HepG2 (cell line): ENCODE data around the gene KIF15. TPM values are rescaled to one million over a fixed set of nuclear protein-coding genes. Genes with fewer than 3 reads are reported as not detected.

Source experiments
- DMAP1 ChIP-seq: IDR thresholded peaks from 2 replicates; pipeline ENCODE4 v1.6.1; 2016
- ETV6 ChIP-seq: sonication (generic); formaldehyde crosslinking; conservative IDR thresholded peaks from 2 replicates; pipeline ENCODE4 v1.4.0; 2020; ENCODE audit warnings: missing genetic modification reagents
- FOXK2 ChIP-seq: fragments of 450-650 bp; IDR thresholded peaks from 2 replicates; pipeline ENCODE4 v1.6.1; 2016
- HNF1A ChIP-seq, 2 experiments: sonication (generic) in 1 of 2; formaldehyde crosslinking in 1 of 2; IDR thresholded peaks; 2 replicates each; pipeline versions ENCODE4 v1.4.0 to v1.6.1; 2016 to 2020; ENCODE audit warnings: borderline replicate concordance in 1 of 2, low read depth in 1 of 2, mild to moderate bottlenecking in 1 of 2, missing genetic modification reagents in 1 of 2
- KDM4B ChIP-seq: sonication (generic); formaldehyde crosslinking; IDR thresholded peaks from 2 replicates; pipeline ENCODE4 v1.4.0; 2020; ENCODE audit warnings: missing genetic modification reagents
- NFE2L2 ChIP-seq: fragments of 150-350 bp; IDR thresholded peaks from 2 replicates; pipeline ENCODE4 v1.6.1; 2014; ENCODE audit warnings: low read length
- ONECUT2 ChIP-seq: sonication (generic); formaldehyde crosslinking; IDR thresholded peaks from 2 replicates; pipeline ENCODE4 v1.4.0; 2020; ENCODE audit warnings: missing genetic modification reagents
- PHB2 ChIP-seq: fragments of 450-650 bp; IDR thresholded peaks from 2 replicates; pipeline ENCODE4 v1.6.1; 2018; ENCODE audit not compliant: partially characterized antibody
- POLR2G ChIP-seq: fragments of 200-400 bp; formaldehyde crosslinking; IDR thresholded peaks from 2 replicates; pipeline ENCODE4 v1.6.1; 2018; ENCODE audit warnings: mild to moderate bottlenecking, low read depth, low read length, moderate library complexity
- RFXAP ChIP-seq: sonication (generic); formaldehyde crosslinking; IDR thresholded peaks from 2 replicates; pipeline ENCODE4 v1.4.0; 2020; ENCODE audit warnings: missing genetic modification reagents, borderline replicate concordance
- SP5 ChIP-seq: IDR thresholded peaks from 2 replicates; pipeline ENCODE4 v1.6.1; 2016; ENCODE audit warnings: low read depth, borderline replicate concordance
- ZBTB20 ChIP-seq: sonication (generic); formaldehyde crosslinking; IDR thresholded peaks from 2 replicates; pipeline ENCODE4 v1.8.1; 2023; ENCODE audit warnings: missing genetic modification reagents, low read depth, mild to moderate bottlenecking, borderline replicate concordance
- ZMAT3 ChIP-seq: sonication (generic); formaldehyde crosslinking; conservative IDR thresholded peaks from 2 replicates; pipeline ENCODE4 v1.7.0; 2021; ENCODE audit warnings: missing genetic modification reagents
- ZNF552 ChIP-seq: sonication (generic); formaldehyde crosslinking; IDR thresholded peaks from 2 replicates; pipeline ENCODE4 v1.9.0; 2022; ENCODE audit warnings: missing genetic modification reagents, mild to moderate bottlenecking, borderline replicate concordance
- ZNF563 ChIP-seq: sonication (generic); formaldehyde crosslinking; IDR thresholded peaks from 2 replicates; pipeline ENCODE4 v1.8.0; 2022; ENCODE audit warnings: mild to moderate bottlenecking, moderate library complexity, missing genetic modification reagents
- ZNF790 ChIP-seq: sonication (generic); formaldehyde crosslinking; IDR thresholded peaks from 2 replicates; pipeline ENCODE4 v1.8.0; 2022; ENCODE audit warnings: missing genetic modification reagents, mild to moderate bottlenecking, borderline replicate concordance
- ZNF792 ChIP-seq: IDR thresholded peaks from 2 replicates; pipeline ENCODE4 v1.6.1; 2016
- polyA plus RNA-seq, 8 experiments: library from polyadenylated mRNA; depleted of rRNA in 3 of 8; stranded (reverse) in 7 of 8; unstranded in 1 of 8; fragments of >200 nt; fragmentation: Illumina TruSeq in 4 of 8; extraction: Trizol in 4 of 8; gene quantifications; 2 replicates each; pipeline versions ENCODE4 v1.2.1 to v1.2.3, GENCODE V29; 2011 to 2016; ENCODE audit warnings: low read depth in 4 of 8, missing spikeins in 1 of 8, mixed read lengths in 1 of 8; ENCODE audit not compliant: insufficient read depth in 1 of 8
- total RNA-seq, 5 experiments: library from RNA; depleted of rRNA; stranded (reverse); fragments of >200 nt; fragmentation: Illumina TruSeq; extraction: Trizol; gene quantifications; 2 replicates each; pipeline ENCODE4 v1.2.3, GENCODE V29; 2016; ENCODE audit warnings: low read depth in 1 of 5
- TF ChIP-seq, protein P1 (sequence below): sonication (generic); formaldehyde crosslinking; IDR thresholded peaks from 2 replicates; pipeline ENCODE4 v1.4.0; 2020; ENCODE audit warnings: mild to moderate bottlenecking, low read depth, missing genetic modification reagents
- TF ChIP-seq, protein P2 (sequence below): sonication (generic); formaldehyde crosslinking; IDR thresholded peaks from 2 replicates; pipeline ENCODE4 v1.4.0; 2020; ENCODE audit warnings: low read depth, mild to moderate bottlenecking, missing genetic modification reagents
- TF ChIP-seq, protein P3 (sequence below): sonication (generic); formaldehyde crosslinking; IDR thresholded peaks from 2 replicates; pipeline ENCODE4 v1.5.1; 2020; ENCODE audit warnings: missing genetic modification reagents, mild to moderate bottlenecking, borderline replicate concordance

KIF15 gene
- total and polyA plus RNA-seq, 2 of the 13 experiments (the other 11 are each of a cell fraction or from before 2014, with no cell fraction given): 4.8 to 33.8 TPM

DNA sequence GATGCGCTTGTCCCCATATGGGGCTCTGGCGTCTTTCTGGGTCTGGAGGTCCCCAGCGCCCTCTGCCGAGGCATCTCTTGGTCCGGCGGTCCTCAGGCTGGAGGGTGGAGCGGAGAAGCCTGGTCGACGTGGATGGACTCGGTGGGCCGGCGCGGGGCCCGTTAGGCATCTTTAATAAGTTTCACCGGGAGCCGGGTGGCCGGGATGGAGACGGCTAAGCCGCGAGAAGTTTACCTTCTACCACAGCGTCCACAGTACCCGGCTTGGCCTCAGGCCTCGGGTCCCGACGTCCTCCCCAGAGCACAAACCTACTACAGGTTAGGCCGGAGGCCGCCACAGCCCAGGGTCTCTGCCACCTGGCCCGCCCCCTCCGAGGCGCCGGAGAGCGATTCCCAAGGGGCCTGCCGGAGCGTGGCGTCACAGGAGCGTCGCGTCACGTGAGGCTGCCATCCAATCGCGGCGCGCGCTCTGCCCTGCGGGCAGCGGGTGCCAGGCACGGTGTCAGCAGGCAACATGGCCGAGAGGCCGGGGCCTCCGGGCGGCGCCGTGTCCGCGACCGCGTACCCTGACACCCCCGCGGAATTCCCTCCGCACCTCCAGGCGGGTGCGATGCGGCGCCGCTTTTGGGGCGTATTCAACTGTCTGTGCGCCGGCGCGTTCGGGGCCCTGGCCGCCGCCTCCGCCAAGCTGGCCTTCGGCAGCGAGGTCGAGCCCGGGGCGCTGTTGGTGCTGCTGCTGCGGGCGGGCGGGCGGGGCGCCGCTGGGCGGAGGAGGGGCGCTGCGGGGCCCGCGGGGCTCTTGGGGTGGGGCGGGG, 100.0 kb downstream of the KIF15 start, which contains the start of gene TMEM42 (continued):
- peak; percentile 94 for TF ChIP-seq POLR2G
- TF ChIP-seq, protein P1, sequence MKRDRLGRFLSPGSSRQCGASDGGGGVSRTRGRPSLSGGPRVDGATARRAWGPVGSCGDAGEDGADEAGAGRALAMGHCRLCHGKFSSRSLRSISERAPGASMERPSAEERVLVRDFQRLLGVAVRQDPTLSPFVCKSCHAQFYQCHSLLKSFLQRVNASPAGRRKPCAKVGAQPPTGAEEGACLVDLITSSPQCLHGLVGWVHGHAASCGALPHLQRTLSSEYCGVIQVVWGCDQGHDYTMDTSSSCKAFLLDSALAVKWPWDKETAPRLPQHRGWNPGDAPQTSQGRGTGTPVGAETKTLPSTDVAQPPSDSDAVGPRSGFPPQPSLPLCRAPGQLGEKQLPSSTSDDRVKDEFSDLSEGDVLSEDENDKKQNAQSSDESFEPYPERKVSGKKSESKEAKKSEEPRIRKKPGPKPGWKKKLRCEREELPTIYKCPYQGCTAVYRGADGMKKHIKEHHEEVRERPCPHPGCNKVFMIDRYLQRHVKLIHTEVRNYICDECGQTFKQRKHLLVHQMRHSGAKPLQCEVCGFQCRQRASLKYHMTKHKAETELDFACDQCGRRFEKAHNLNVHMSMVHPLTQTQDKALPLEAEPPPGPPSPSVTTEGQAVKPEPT (CRISPR knock-in tag): no peak
- TF ChIP-seq, protein P2, sequence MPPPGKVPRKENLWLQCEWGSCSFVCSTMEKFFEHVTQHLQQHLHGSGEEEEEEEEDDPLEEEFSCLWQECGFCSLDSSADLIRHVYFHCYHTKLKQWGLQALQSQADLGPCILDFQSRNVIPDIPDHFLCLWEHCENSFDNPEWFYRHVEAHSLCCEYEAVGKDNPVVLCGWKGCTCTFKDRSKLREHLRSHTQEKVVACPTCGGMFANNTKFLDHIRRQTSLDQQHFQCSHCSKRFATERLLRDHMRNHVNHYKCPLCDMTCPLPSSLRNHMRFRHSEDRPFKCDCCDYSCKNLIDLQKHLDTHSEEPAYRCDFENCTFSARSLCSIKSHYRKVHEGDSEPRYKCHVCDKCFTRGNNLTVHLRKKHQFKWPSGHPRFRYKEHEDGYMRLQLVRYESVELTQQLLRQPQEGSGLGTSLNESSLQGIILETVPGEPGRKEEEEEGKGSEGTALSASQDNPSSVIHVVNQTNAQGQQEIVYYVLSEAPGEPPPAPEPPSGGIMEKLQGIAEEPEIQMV (CRISPR knock-in tag): no peak
- TF ChIP-seq ZNF563 (CRISPR knock-in tag): peak; percentile 91
- TF ChIP-seq ZBTB20 (CRISPR knock-in tag): peak; percentile 35; the same call in 1 of the 2 replicates
- TF ChIP-seq HNF1A (IDR thresholded peaks at IDR 0.05; ENCODE audit: low read depth): no peak
- peak; percentile 31; the same call in 1 of the 2 replicates for TF ChIP-seq HNF1A (CRISPR knock-in tag; IDR thresholded peaks at IDR 0.05; ENCODE audit: borderline replicate concordance)
- TF ChIP-seq, protein P3, sequence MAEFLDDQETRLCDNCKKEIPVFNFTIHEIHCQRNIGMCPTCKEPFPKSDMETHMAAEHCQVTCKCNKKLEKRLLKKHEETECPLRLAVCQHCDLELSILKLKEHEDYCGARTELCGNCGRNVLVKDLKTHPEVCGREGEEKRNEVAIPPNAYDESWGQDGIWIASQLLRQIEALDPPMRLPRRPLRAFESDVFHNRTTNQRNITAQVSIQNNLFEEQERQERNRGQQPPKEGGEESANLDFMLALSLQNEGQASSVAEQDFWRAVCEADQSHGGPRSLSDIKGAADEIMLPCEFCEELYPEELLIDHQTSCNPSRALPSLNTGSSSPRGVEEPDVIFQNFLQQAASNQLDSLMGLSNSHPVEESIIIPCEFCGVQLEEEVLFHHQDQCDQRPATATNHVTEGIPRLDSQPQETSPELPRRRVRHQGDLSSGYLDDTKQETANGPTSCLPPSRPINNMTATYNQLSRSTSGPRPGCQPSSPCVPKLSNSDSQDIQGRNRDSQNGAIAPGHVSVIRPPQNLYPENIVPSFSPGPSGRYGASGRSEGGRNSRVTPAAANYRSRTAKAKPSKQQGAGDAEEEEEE (CRISPR knock-in tag): no peak
- TF ChIP-seq KDM4B (CRISPR knock-in tag): no peak
- no peak for TF ChIP-seq FOXK2
- peak; percentile 81; the same call in 1 of the 2 replicates for TF ChIP-seq ZNF790 (CRISPR knock-in tag)
- TF ChIP-seq RFXAP (CRISPR knock-in tag): 0 out of 2 replicates have a peak, but pooled peaks have one; percentile 69
- no peak for TF ChIP-seq ZNF552
- TF ChIP-seq ETV6 (CRISPR knock-in tag): 0 out of 2 replicates have a peak, but pooled peaks have one; percentile 39
- no peak for TF ChIP-seq NFE2L2
- TF ChIP-seq ONECUT2: no peak
- TF ChIP-seq ZMAT3 (CRISPR knock-in tag): peak; percentile 57; the same call in 1 of the 2 replicates
- no peak for TF ChIP-seq PHB2
- peak; percentile 84 for TF ChIP-seq DMAP1 (CRISPR knock-in tag)
- TF ChIP-seq ZNF792 (CRISPR knock-in tag): 0 out of 2 replicates have a peak, but pooled peaks have one; percentile 25
- no peak for TF ChIP-seq SP5 (CRISPR knock-in tag)
